SKM-1 (cell line): ENCODE results near the gene C10orf67.

ENCODE experiments used
- DNase-seq: peaks from one replicate; lab custom pipeline; 2025; ENCODE audit not compliant: unreplicated experiment; lab: John Stamatoyannopoulos, UW

Gene C10orf67

DNA sequence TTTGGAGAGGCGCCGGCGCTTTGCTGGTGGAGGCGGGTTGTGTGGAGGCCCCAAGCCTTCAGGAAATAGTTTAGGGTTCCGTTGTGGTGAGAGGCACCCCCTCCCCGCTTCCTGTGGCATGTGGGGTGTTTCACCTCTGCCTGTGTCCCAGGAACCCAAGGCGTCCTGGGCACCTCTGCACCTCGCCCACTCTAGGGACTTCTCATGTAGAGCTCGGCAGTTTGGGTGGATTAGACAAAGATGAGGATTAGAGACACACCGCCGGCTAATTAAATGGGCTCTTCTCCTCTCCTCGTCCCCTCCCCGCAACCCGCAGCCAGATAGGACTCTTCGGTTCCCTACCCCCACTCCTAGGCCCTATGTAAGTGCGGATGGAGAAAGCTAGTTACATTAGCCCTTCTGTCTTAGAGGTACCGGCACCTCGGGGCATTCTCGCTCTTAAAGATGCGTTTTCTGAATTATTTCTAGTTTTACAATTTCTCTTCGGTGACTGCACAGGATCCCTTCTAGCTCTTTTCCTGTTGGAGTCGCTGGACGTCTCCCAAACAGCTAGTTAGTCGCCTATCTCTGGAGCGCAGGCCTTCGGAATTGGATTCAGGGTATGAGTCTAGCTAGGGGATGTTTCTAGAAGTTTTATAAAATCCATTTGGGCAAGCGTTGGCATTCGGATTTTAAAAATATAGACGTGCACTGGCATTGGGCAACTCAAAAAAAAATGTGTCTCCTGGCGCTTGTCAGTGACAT is 144.7 kb downstream of the C10orf67 start:
- DNase-seq: no peak

DNA sequence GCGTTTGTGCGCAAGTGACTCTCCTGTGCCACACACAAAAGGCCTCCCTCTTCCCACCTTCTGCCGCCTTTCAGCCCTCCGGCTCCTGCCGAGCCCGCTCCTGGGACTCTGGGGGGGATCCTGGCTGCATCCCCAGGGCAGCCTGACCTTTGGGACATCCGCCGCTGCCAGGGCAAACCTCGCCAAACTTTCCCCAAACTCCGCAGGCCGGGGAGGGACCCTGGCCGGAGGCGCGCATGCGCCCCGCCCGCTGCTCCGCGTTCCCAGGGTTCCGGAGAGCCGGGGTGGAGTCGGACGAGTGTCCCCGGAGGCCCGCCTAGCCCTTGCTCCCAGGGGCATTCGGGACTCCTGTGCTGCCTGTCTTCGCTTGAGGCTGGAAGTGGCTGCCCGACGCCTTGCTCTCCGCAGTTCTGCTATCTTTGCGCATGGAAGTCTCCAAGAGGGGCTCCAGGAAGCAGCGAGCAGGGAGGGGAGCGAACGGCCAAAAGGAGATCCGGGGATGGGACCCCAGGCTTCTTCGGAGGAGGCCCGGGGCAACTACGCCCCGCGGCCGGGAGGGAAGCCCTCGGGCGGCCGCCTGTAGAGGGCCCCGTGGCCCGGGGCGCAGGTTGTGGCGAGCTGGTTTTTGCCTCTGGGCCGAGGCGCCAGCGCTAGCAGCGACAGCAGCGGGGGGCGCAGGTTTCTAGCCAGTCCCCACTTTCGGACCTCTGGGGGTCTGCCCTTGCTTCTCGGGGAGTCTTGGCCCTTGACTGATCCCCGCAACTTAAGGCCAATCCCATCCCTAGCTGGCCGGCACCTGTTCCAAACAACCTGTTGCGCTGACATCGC is 145.4 kb downstream of the C10orf67 start:
- no peak for DNase-seq

DNA sequence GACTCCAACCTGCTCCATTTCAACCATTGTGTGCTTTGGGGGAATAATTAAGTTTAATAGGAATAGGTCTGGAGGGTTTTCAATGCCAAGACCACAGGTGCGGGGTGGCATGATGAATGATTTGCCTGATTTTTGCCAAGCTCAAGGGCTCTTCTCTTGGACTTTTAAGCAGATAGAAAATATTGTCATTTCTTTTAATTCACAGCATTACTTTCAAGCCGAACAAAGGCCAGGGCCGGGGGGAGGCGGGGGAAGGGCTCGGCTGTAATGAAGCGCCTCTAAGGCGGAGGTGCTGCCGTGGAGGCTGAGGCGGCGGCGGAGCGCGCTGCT is 146.0 kb downstream of the C10orf67 start:
- no peak for DNase-seq

- DNase-seq: no peak
Measured at GRCh38 chr10:23197416-23197861, 147.2 kb downstream of the C10orf67 start.

DNA sequence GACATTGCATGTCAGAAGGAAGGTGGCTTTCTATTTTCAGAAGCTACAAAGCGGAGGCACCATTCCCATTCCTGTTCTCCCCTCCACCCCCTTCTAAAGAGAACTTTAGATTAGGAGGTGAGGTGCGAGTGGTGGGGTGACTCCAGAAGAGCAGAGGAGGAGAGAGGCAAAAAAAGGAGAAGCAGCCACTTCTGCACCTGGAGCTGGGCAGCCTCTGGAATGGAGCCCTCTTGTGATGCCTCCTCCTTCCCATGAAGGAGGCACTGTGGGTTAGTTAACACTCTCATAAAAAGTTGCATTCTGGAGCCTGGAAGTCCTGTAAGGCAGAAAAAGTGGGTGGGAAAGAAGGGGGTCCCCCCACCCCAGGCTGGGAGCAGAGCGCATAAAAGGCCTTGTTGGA is 147.7 kb downstream of the C10orf67 start:
- no peak for DNase-seq

GRCh38 chr10:23195846-23196600 is 148.6 kb downstream of the C10orf67 start:
- DNase-seq: no peak

DNA sequence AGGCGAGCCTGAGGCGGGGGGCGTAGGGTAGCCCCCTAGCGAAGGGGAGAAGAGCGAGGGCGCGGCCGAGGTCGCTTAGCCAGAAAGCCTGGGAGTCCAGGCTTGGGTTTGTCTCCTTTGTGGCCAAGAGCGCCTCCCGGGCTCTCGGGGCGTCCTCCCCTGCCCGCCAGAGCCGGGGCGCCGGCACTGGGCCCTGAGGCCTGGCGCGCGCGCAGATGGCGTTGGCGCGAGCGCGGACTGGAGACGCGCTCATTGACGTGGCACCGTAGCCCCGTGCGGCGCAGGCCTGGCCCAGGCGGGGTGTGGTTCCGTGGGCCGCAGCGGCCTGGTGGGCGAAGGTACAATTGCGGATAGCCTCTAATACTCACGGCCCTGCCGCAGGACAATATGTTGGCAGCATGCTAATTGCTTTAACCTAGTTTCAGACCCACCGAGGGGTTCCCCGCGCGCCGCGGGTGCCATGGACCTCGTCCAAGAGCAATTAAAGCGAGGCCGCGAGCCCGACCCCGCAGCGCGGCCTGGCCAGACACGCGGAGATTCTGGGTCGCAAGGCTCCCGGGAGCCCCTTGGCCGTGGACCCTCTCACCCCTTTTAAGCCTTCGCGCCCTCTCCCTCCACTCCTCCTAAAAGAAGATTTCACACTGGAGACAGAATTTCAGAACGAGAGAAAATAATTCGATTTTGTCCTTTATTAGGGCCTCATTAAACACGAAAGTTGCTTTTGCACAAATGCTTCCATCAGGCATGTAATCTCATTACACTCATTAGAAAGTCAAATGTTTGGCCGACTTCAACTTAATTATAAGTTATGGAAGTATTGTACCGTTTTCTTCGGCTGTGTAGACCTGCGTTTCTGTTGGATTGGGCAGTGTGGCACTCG is 149.4 kb downstream of the C10orf67 start:
- DNase-seq: no peak

DNA sequence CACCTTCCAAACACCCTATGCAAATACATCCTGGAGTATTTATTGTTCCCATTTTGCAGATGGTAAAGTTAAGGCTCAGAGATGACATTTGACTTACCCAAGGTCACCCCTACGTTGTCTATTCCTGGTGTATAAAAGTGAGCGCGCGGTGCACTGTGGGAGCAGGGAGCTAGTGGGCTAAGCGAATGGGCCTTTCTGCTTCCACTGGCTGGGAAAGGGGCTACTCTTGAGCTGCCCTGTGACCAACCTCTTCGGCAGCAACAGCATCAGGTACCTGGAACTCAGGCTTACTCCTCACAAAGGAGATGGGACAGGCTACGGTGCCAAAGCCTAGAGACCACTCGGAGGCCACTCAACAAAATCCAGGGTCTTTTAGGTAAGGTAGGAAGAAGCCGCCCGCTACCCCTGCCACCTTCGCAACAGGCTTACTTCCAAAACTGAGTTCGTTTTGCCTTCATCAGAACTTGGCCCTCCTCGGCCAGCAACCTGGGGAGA is 150.1 kb downstream of the C10orf67 start:
- DNase-seq: no peak

GRCh38 chr10:23193435-23194074 is 151.0 kb downstream of the C10orf67 start:
- DNase-seq: no peak

GRCh38 chr10:23192712-23193434 is 151.7 kb downstream of the C10orf67 start:
- DNase-seq: no peak

DNA sequence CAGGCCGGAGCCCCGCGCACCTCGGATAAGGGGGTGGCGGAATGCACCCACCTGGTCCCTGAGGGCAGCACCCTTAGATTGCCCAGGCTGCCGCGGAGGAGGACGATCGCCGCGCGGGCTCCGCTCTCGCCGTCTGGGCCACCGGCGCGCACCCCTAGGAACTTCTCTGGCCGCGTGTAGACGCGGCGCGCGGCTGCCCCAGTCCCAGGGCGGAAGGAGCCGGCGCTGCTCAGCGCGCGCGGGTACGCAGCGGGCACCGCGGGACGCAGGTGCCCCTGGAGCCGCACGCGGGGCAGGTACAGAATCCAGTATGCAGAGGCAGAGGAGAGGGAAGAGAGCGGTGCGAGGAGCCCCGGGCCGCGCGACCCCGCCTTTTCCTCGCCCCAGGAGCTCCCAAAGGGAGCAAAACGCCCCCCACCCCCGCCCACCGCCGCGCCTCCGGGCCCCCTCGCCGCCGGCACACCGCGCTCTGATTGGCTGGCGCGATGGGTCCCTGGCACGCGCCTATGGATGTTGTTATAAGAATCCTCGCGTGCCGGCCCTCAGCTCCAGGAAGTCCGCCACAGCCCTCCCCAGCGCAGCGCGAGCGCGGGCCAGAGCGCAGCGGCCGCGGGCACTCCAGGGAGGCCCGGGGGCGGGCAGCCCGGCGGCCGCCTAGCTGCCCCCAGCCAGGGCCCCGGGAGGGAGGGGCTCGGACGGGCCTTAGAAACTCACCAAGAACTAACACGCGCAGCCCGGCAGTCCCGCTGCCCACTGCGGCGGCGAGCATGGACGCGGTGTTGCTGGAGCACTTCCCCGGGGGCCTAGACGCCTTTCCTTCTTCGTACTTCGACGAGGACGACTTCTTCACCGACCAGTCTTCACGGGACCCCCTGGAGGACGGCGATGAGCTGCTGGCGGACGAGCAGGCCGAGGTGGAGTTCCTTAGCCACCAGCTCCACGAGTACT is 152.6 kb downstream of the C10orf67 start, which contains the start of gene PTF1A:
Gene PTF1A (plus strand): TSS at position 549 of the 948 bp plus-strand sequence. CDS start 219 bp downstream, at position 768.
- no peak for DNase-seq

DNA sequence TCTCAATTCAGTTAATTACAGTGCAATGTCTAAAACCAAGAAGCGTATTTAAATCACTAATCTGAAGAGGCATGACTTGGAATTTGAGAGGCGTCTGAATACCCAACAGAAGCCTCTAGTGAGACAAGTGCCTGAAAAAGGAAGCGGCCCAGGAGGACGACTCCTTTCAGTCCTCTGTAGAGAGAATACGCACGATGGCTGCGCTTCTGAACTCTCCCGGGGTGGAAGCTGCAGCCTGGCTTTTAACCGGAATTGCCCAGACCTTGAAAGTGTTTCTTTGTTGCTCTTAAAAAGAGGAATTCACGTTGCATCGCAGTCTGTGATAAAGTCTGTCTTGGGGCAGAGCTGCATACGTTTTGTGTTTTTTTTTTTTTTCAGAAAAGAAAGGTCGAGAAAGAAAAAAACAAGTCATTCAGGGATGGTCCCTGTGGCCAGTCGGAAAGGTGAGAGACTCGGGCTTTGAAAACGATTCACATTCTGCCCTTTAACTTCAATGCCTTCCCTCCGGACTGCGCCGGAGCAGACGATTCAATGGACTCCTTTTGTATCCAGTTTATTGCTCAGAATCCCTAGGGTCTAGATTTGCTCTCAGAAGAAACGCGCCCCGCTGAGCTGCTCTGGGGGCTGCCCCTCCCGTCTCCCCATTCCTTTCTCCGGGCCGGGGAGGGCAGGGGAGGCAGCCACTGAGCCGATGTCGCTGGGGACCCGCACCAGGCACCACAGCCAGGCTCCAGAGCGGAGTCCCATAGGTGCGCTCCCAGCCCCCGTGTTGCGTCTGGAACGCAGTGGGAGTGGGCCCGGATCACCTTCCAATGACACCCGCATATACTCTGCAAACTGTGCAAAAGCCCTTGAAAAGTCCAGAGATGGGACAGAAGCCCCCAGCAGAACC is 153.5 kb downstream of the C10orf67 start:
- DNase-seq: no peak

DNA sequence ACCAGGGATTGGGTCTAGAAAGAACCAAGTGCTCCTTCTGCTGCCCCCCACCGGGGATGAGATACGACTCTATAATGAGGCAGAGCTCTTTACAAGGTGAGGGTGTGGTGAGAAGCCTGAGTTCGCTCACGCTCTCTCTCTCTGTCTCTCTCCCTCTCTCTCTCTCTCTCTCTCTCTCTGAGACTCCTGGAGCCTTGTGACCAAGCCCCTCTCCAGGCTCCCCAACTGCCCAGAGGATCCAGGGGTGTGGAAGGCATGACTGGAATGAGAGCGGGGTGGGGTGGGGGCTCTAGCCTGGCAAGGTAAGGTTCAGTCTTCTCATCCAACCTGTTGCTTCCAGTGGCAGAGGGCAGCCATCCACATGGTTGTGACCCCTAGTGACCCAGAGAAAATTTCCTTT is 155.6 kb downstream of the C10orf67 start:
- DNase-seq: no peak

DNA sequence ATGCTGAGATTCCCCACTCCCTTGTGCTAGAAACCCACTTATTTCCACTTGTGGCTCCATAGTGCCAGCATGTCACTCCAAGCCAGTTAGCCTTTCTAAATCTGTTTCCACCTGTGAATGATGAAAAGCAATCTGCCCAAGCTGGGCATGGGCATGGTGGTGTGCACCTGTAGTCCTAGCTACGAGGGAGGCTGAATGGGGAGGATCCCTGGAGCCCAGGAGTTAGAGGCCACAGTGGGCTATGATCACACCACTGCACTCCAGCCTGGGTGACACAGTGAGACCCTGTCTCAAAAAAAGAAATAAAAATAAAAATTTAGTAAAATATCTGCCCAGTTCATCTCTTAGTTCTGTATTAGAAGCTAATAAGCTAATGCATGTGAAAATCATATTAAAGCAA is 157.4 kb downstream of the C10orf67 start:
- DNase-seq: no peak

GRCh38 chr10:23186697-23187096 is 157.9 kb downstream of the C10orf67 start:
- no peak for DNase-seq

GRCh38 chr10:23186178-23186577 is 158.4 kb downstream of the C10orf67 start:
- no peak for DNase-seq

DNA sequence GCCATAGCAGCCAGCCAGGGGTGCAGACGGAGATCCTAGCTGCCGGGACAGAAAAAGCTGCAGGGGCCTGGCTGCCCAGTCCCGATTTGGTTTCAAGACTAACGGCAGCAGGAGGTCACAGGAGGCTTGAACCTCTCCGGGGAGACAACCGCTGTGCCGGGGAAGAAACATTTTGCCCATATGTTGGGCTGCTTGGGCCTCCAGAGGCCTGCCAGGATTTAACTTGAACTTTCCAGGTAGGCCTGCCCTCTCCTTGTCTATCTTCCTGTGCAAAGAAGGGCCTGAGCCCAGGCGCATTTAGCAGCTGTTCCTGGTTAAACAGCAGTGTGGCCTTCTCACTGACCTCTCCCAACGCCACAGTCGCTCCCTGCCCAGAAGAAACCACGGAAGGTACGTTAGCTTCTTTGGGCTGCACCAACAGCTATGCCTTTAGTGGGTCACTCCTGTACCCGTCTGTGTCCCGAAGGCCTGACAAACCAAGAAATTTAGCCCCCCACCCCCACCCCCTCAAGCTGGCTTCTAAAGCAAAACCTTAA is 169.6 kb downstream of the C10orf67 start:
- no peak for DNase-seq
